T-helper 2 cell treated with Interferon-gamma antibody and Interleukin-4, amounts not matched to agents 5 μg/mL and 100 μg/mL, for 36 hours (primary cell): ENCODE measurements around the gene SUN3.
A peak's percentile ranks its signal among the peaks of the same experiment; 100 is the strongest.

Source experiments
- DNase-seq: peaks from one replicate; pipeline ENCODE4 v3.0.0; 2021; ENCODE audit warnings: low spot score
- H3K27ac Mint-ChIP-seq: one replicate; pipeline ENCODE4 v1.8.0; 2021; ENCODE audit warnings: mild to moderate bottlenecking, mixed read lengths
- H3K27me3 Mint-ChIP-seq: one replicate; pipeline ENCODE4 v1.8.0; 2021; ENCODE audit warnings: low read depth, mixed read lengths
- H3K36me3 Mint-ChIP-seq: one replicate; pipeline ENCODE4 v1.8.0; 2021; ENCODE audit warnings: low read depth, mixed read lengths
- H3K4me1 Mint-ChIP-seq: one replicate; pipeline ENCODE4 v1.8.0; 2021; ENCODE audit warnings: low read depth, mixed read lengths
- H3K4me3 Mint-ChIP-seq: one replicate; pipeline ENCODE4 v1.8.0; 2022; ENCODE audit warnings: mild to moderate bottlenecking, moderate library complexity, mixed read lengths
- H3K9me3 Mint-ChIP-seq: one replicate; pipeline ENCODE4 v1.8.0; 2021; ENCODE audit warnings: mixed read lengths

Gene SUN3

GRCh38 chr7:48042216-48042615 is 13.3 kb upstream of the SUN3 start:
- Mint-ChIP-seq H3K9me3 (no peaks in the 10 kb centered on the region), H3K4me1 (peaks cover 17% of the 10 kb centered on the region), H3K4me3 (no peak overlapping the region), H3K27me3 (peaks cover 12% of the 10 kb centered on the region), H3K36me3 (no peaks in the 10 kb centered on the region), H3K27ac (no peak overlapping the region)
- no peak for DNase-seq

GRCh38 chr7:48041653-48041970 is 12.7 kb upstream of the SUN3 start:
- Mint-ChIP-seq H3K36me3 (no peaks in the 10 kb centered on the region), H3K4me1 (peaks cover 17% of the 10 kb centered on the region), H3K4me3 (no peak overlapping the region), H3K27ac (no peak overlapping the region), H3K27me3 (peaks cover 17% of the 10 kb centered on the region), H3K9me3 (no peaks in the 10 kb centered on the region)
- DNase-seq = no peak

- H3K9me3 Mint-ChIP-seq = no peaks in the 10 kb centered on the region
- H3K36me3 Mint-ChIP-seq = no peaks in the 10 kb centered on the region
- no peak for DNase-seq
- peaks cover 19% of the 10 kb centered on the region for H3K4me1 Mint-ChIP-seq
- no peak overlapping the region for H3K4me3 Mint-ChIP-seq
- H3K27ac Mint-ChIP-seq = no peak overlapping the region
- peaks cover 20% of the 10 kb centered on the region for H3K27me3 Mint-ChIP-seq
These were observed 12.2 kb upstream of the SUN3 start for GRCh38 chr7:48040944-48041652.

DNA sequence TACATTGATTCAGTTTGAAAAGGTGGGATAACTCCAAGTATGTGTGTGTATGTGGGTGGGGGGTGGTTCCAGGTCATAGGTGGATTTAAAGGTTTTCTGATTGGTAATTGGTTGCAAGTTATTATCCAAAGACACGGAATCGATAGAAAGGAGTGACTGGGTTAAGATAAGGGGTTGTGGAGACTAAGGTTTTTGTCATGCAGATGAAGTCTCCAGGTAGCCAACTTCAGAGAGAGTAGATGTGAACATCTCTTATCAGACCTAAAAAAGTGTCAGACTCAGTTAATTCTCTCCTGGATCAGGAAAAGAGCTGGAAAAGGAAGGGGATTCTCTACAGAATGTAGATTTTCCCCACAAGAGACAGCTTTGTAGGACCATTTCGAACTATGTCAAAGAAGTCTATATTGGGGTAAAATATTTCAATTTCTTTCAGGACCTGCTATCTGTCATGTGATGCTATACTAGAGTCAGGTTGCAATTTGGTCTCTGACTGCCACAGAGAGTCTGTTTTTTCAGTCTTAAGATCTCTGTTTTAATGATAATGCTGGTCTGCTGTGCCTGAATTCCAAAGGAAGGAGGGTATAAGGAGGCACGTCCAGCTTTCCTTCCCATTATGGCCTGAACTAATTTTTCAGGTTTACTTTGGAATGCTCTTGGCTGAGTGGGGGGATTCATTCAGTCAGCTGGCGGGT is 10.1 kb upstream of the SUN3 start:
- Mint-ChIP-seq H3K27me3 (peaks cover 32% of the 10 kb centered on the region), H3K9me3 (no peaks in the 10 kb centered on the region), H3K4me1 (peaks cover 15% of the 10 kb centered on the region), H3K4me3 (no peak overlapping the region), H3K27ac (no peak overlapping the region), H3K36me3 (no peaks in the 10 kb centered on the region)
- DNase-seq = no peak

- peak overlapping the region; percentile 82 for H3K4me3 Mint-ChIP-seq
- H3K27ac Mint-ChIP-seq = peak overlapping the region; percentile 27
- H3K36me3 Mint-ChIP-seq = no peaks in the 10 kb centered on the region
- no peaks in the 10 kb centered on the region for H3K9me3 Mint-ChIP-seq
- H3K4me1 Mint-ChIP-seq = peaks cover 6% of the 10 kb centered on the region
- H3K27me3 Mint-ChIP-seq = peaks cover 47% of the 10 kb centered on the region
- DNase-seq = no peak
These were observed 7.1 kb upstream of the SUN3 start for GRCh38 chr7:48035967-48036478.

- H3K4me3 Mint-ChIP-seq = peak within 1 kb of the TSS; percentile 82
- H3K4me1 Mint-ChIP-seq = peaks cover 5% of the 10 kb centered on the region
- peak within 1 kb of the TSS; percentile 38 for H3K27ac Mint-ChIP-seq
- DNase-seq = peak; percentile 86
- peaks cover 50% of the 10 kb centered on the region for H3K27me3 Mint-ChIP-seq
- H3K36me3 Mint-ChIP-seq = no peaks in the 10 kb centered on the region
- H3K9me3 Mint-ChIP-seq = no peaks in the 10 kb centered on the region
These were observed 6.5 kb upstream of the SUN3 start, which contains the start of gene C7orf57 for GRCh38 chr7:48035301-48035966. Gene C7orf57, plus strand, starts transcription at chr7:48035543. Its CDS starts 766 bp downstream, at chr7:48036309.

DNA sequence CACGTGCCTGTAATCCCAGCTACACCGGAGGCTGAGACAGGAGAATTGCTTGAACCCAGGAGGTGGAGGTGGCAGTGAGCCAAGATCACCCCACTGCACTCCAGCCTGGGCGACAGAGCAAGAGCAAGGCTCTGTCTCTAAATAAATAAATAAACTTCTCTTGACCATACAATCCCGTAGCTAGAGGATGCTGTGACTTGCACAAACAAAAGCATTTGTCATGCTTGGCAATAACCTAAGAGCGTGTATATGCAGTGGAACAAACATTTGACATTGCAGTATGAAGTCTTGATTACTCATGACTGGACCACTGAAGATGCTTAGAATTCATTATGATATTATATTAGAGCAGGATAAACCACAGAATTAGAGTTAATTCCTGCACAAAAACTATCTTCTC is 5.0 kb upstream of the SUN3 start:
- peaks cover 5% of the 10 kb centered on the region for H3K4me1 Mint-ChIP-seq
- no peaks in the 10 kb centered on the region for H3K9me3 Mint-ChIP-seq
- H3K27me3 Mint-ChIP-seq = peaks cover 62% of the 10 kb centered on the region
- DNase-seq = no peak
- H3K4me3 Mint-ChIP-seq = no peak overlapping the region
- H3K27ac Mint-ChIP-seq = no peak overlapping the region
- H3K36me3 Mint-ChIP-seq = no peaks in the 10 kb centered on the region

DNA sequence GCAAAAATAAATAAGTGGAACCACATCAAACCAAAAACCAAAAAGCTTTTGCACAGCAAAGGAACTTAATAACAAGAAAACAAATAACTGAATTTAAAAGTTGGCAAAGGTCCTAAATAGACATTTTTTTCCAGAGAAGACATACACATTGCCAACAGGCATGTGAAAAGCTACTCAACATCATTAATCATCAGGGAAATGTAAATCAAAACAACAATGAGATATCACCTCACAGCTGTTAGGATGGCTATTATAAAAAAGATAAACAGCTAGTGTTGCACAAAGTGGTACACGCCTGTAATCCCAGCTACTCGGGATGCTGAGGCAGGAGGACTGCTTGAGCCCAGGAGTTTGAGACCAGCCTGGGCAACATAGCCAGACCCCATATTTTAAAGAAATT is 2.2 kb upstream of the SUN3 start:
- H3K36me3 Mint-ChIP-seq = no peaks in the 10 kb centered on the region

GRCh38 chr7:48025624-48026023 is 3.3 kb downstream of the SUN3 start:
- Mint-ChIP-seq H3K36me3 (no peaks in the 10 kb centered on the region), H3K27me3 (peaks cover 56% of the 10 kb centered on the region), H3K4me1 (no peaks in the 10 kb centered on the region), H3K9me3 (peaks cover 14% of the 10 kb centered on the region), H3K4me3 (no peak overlapping the region), H3K27ac (no peak overlapping the region)
- no peak for DNase-seq

More for the DNA sequence above, 2.2 kb upstream of the SUN3 start:
- no peak overlapping the region for H3K4me3 Mint-ChIP-seq
- H3K9me3 Mint-ChIP-seq = no peaks in the 10 kb centered on the region
- no peak for DNase-seq
- H3K27ac Mint-ChIP-seq = no peak overlapping the region
- peaks cover 3% of the 10 kb centered on the region for H3K4me1 Mint-ChIP-seq
- H3K27me3 Mint-ChIP-seq = peaks cover 63% of the 10 kb centered on the region

DNA sequence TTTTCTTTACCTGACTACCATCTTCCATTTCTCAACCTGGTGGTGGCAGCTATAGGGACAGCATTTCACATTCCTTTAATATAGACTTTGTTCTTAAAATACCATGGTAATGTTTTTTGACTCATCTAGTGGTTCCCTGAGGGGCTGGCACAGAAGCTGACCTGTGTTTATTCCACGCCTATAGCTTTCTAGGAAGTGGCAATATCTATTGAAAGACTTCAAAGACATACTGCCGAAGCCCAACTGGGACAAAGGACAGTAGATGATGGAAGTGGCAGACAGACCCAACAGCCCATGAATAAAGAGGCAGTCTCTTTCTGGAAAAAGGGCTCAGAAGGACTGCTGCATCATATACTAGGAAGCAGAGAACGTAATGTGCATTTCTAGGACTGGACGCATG is 11.2 kb downstream of the SUN3 start:
- Mint-ChIP-seq H3K27me3 (peaks cover 30% of the 10 kb centered on the region), H3K4me1 (no peaks in the 10 kb centered on the region), H3K36me3 (no peaks in the 10 kb centered on the region), H3K27ac (no peak overlapping the region), H3K4me3 (no peak overlapping the region), H3K9me3 (peaks cover 15% of the 10 kb centered on the region)
- DNase-seq = no peak

DNA sequence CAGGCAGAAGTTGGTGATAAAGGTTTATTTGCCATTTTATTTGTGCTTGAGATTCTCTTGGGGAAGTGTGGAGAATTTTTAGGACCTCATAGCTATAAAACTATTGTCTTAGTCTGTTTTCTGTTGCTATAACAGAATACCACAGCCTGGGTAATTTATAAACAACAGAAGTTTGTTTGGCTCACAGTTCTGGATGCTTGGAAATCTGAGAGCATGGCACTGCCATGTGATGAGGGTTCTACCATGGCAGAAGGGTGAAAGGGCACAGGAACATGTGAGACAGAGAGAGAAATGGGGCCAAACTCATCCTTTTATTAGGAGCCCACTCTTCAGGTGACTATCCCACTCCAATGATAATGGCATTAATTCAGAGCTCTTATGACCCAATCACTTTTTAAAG is 12.3 kb downstream of the SUN3 start:
- no peaks in the 10 kb centered on the region for H3K4me1 Mint-ChIP-seq
- peaks cover 28% of the 10 kb centered on the region for H3K27me3 Mint-ChIP-seq
- DNase-seq = no peak
- no peaks in the 10 kb centered on the region for H3K36me3 Mint-ChIP-seq
- no peak overlapping the region for H3K27ac Mint-ChIP-seq
- no peak overlapping the region for H3K4me3 Mint-ChIP-seq
- H3K9me3 Mint-ChIP-seq = peaks cover 15% of the 10 kb centered on the region

- no peak for DNase-seq
- Mint-ChIP-seq H3K4me3 (no peak overlapping the region), H3K9me3 (no peaks in the 10 kb centered on the region), H3K27me3 (peaks cover 3% of the 10 kb centered on the region), H3K4me1 (no peaks in the 10 kb centered on the region), H3K36me3 (no peaks in the 10 kb centered on the region), H3K27ac (no peak overlapping the region)
These were observed 17.0 kb downstream of the SUN3 start for GRCh38 chr7:48011951-48012350.

DNA sequence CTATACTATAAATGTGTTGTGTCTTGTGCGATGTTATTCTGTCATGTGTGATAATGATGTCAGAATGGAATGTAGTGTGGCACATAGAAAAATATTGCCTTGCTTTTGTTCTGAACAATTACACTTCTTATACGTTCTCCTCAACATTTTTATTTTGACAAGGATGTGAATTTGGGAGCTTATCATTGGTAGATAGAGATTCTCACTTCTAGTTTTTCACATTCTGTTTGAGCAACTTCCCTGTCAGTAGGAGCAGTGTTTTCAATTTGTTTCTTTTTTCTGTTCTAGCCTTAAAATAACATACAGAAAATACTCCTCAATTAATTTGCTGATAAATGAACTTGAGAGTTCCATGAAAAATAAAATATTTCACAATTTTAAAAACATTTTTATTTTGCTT is 17.6 kb downstream of the SUN3 start:
- Mint-ChIP-seq H3K9me3 (no peaks in the 10 kb centered on the region), H3K36me3 (no peaks in the 10 kb centered on the region), H3K27ac (no peak overlapping the region), H3K4me3 (no peak overlapping the region), H3K4me1 (no peaks in the 10 kb centered on the region), H3K27me3 (peaks cover 3% of the 10 kb centered on the region)
- no peak for DNase-seq

- Mint-ChIP-seq H3K27ac (no peak overlapping the region), H3K27me3 (peaks cover 8% of the 10 kb centered on the region), H3K4me1 (no peaks in the 10 kb centered on the region), H3K36me3 (no peaks in the 10 kb centered on the region), H3K4me3 (no peak overlapping the region), H3K9me3 (no peaks in the 10 kb centered on the region)
- DNase-seq = no peak
These were observed 19.0 kb downstream of the SUN3 start for GRCh38 chr7:48009954-48010353.
